NT2/D1 (cell line): ENCODE measurements around the gene TMEM239.

Experiments used
- SUZ12 ChIP-seq: IDR thresholded peaks from 2 replicates; pipeline ENCODE4 v1.6.1; 2011; ENCODE audit not compliant: insufficient read length, insufficient read depth; ENCODE audit errors: extremely low read depth
- YY1 ChIP-seq: IDR thresholded peaks from 2 replicates; pipeline ENCODE4 v1.6.1; 2011; ENCODE audit not compliant: insufficient read length, insufficient read depth
- ZNF274 ChIP-seq: IDR thresholded peaks from 2 replicates; pipeline ENCODE4 v1.6.1; 2011; ENCODE audit warnings: mild to moderate bottlenecking, low read depth, low read length

DNA sequence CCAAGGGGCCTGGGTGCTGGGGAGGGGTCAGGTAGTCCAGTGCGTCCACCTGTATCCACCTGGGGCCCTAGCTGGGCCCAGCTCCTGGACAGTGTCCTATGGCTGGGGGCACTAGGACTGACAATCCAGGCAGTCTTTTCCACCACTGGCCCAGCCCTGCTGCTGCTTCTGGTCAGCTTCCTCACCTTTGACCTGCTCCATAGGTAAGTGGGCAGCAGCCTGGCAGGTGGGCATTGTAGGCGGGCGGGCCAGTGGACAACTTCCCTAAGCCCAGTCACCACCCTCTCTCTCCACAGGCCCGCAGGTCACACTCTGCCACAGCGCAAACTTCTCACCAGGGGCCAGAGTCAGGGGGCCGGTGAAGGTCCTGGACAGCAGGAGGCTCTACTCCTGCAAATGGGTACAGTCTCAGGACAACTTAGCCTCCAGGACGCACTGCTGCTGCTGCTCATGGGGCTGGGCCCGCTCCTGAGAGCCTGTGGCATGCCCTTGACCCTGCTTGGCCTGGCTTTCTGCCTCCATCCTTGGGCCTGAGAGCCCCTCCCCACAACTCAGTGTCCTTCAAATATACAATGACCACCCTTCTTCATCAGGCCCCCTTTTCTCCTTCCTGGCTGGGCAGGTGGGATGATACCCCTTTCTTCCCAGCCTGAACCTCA lies 793 bp upstream of the TMEM239 start:
- TF ChIP-seq ZNF274 (no peak), YY1 (no peak), SUZ12 (no peak)
